ENCODE measurements around the gene FOCAD. TPM values are rescaled to one million over a fixed set of nuclear protein-coding genes. Genes with fewer than 3 reads are reported as not detected.

Gene FOCAD
- total and polyA plus RNA-seq, 8 donors = 5.6 to 212 (median 12.2) TPM

DNA sequence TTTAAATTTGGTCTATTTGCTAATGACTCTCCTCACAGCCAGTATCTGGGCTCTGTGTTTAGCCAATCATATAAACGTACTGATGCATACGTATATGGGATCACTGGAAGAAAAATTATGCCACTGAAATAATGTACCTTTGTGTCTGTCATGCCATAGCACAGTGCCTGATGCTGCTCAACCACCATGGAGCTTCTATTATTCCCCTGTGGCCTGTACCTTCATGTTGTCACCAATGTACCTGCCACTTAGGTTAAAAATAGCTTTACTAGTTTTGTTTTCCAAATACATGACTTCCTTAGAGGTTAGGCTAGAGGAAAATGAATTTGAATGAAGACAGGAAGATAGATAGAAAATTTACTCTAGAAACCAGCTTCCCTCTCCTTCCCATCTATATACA lies 312.8 kb downstream of the FOCAD start:
- H3K36me3 ChIP-seq = peaks cover 0 to 32% (median 16%) of the 10 kb centered on the region in 4 donors
- H3K27ac ChIP-seq = no peak overlapping the region
- DNase-seq = no peak
- intact Hi-C loops (cut with DNase I; ENCODE audit: low total_unique reads) = no loop called here
- H3K4me3 ChIP-seq = no peak overlapping the region
- no peaks in the 10 kb centered on the region for H3K4me1 ChIP-seq
- H3K27me3 ChIP-seq = no peaks in the 10 kb centered on the region
- TF ChIP-seq, protein P1, sequence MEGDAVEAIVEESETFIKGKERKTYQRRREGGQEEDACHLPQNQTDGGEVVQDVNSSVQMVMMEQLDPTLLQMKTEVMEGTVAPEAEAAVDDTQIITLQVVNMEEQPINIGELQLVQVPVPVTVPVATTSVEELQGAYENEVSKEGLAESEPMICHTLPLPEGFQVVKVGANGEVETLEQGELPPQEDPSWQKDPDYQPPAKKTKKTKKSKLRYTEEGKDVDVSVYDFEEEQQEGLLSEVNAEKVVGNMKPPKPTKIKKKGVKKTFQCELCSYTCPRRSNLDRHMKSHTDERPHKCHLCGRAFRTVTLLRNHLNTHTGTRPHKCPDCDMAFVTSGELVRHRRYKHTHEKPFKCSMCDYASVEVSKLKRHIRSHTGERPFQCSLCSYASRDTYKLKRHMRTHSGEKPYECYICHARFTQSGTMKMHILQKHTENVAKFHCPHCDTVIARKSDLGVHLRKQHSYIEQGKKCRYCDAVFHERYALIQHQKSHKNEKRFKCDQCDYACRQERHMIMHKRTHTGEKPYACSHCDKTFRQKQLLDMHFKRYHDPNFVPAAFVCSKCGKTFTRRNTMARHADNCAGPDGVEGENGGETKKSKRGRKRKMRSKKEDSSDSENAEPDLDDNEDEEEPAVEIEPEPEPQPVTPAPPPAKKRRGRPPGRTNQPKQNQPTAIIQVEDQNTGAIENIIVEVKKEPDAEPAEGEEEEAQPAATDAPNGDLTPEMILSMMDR (IDR thresholded peaks at IDR 0.05) = no peak
- TF ChIP-seq POLR2A (IDR thresholded peaks at IDR 0.05) = no peak
- no peak for TF ChIP-seq POLR2AphosphoS5 (IDR thresholded peaks at IDR 0.05)
- no peak for TF ChIP-seq EP300 (IDR thresholded peaks at IDR 0.05)
- 82 to 98% (median 85%) methylated on average over 2 of the region's 2 CpGs for WGBS, 5 donors
- peaks cover 0 to 6% (median 0%) of the 10 kb centered on the region in 4 donors for H3K9me3 ChIP-seq

DNA sequence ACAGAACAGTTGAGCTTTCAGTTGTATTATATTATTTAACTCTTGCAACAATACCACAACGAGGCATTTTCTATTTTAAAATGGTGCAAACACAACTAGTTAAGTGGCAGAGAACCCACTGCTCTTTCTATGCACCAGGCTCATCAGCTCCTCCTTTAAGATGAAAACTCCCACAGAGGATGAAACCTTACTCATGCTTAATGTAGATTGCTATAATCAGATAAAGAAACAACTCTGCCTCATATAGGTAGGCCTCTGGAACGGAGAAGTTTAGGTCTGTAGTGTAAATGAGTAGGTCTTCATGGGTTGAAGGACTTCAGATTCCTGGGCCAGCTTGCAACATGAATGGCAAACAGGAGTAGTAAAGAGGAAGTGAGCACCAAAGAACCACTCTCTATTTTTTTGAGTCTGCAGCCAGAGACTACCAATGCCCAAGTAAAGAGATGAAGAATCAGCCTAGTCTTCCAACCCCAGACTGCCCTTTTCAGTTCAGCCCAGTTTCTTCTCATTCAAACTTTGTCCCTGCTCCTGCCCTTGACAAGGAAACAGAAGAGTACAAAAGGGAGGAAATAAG lies 313.5 kb downstream of the FOCAD start:
- 80 to 90% (median 89%) methylated on average over 2 of the region's 2 CpGs for WGBS, 5 donors
- no peak overlapping the region for H3K27ac ChIP-seq
- intact Hi-C loops (cut with DNase I; ENCODE audit: low total_unique reads) = no loop called here

DNA sequence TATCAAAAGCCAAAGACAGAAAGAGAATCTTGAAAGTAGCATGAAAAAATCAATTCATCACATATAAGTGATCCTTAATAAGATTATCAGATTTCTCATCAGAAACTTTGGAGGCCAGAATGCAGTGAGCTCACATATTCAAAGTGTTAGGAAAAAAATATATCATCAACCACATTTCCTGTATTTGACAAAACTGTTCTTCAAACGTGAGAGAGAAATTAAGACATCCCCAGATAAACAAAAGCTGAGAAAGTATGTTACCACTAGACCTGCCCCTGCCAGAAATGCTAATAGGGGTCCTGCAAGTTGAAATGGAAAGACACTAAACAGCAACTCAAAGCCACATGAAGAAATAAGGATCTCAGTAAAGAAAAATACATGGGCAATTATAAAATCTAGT lies 317.5 kb downstream of the FOCAD start:
- whole genome bisulfite sequencing, 5 donors = 14 to 40% (median 26%) methylated on average over 1 of the region's 1 CpG
- TF ChIP-seq, protein P1 (IDR thresholded peaks at IDR 0.05) = no peak
- TF ChIP-seq EP300 (IDR thresholded peaks at IDR 0.05) (no peak), POLR2A (IDR thresholded peaks at IDR 0.05) (no peak), POLR2AphosphoS5 (IDR thresholded peaks at IDR 0.05) (no peak)
- H3K36me3 ChIP-seq = peaks cover 0 to 29% (median 19%) of the 10 kb centered on the region in 4 donors
- H3K27me3 ChIP-seq = no peaks in the 10 kb centered on the region
- H3K27ac ChIP-seq = no peak overlapping the region
- H3K4me3 ChIP-seq = no peak overlapping the region
- H3K9me3 ChIP-seq = peaks cover 0 to 6% (median 0%) of the 10 kb centered on the region in 4 donors
- no peaks in the 10 kb centered on the region for H3K4me1 ChIP-seq
- intact Hi-C loops (cut with DNase I; ENCODE audit: low total_unique reads) = no loop called here
- no peak for DNase-seq

More for the DNA sequence above, 313.5 kb downstream of the FOCAD start:
- H3K27me3 ChIP-seq = no peaks in the 10 kb centered on the region
- no peak overlapping the region for H3K4me3 ChIP-seq
- no peak for DNase-seq
- peaks cover 0 to 6% (median 0%) of the 10 kb centered on the region in 4 donors for H3K9me3 ChIP-seq
- no peaks in the 10 kb centered on the region for H3K4me1 ChIP-seq
- TF ChIP-seq EP300 (IDR thresholded peaks at IDR 0.05) (no peak), POLR2A (IDR thresholded peaks at IDR 0.05) (no peak), POLR2AphosphoS5 (IDR thresholded peaks at IDR 0.05) (no peak)
- TF ChIP-seq, protein P1 (IDR thresholded peaks at IDR 0.05) = no peak
- peaks cover 0 to 27% (median 16%) of the 10 kb centered on the region in 4 donors for H3K36me3 ChIP-seq

DNA sequence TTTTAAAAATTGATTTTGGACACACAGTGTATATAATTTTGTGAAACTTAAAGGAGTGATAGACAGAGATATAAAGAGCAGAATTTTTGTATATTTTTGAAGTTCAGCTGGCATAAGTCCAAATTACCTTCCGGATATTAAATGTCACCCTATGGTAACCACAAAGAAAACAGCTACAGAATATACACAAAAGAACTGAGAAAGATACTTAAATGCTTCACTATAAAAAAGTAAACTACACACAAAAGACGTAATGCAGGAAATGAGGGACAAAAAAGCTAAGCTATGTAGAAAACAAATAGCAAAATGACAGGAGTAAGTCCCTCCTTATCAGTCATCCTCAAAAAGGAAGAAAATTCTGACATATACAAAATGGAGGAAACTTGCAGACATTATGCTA lies 318.0 kb downstream of the FOCAD start:
- Histone ChIP-seq H3K4me1 (no peaks in the 10 kb centered on the region), H3K4me3 (no peak overlapping the region), H3K27ac (no peak overlapping the region), H3K36me3 (peaks cover 0 to 30% (median 22%) of the 10 kb centered on the region in 4 donors), H3K9me3 (peaks cover 0 to 6% (median 0%) of the 10 kb centered on the region in 4 donors), H3K27me3 (no peaks in the 10 kb centered on the region)
- DNase-seq = no peak
- TF ChIP-seq EP300 (IDR thresholded peaks at IDR 0.05) = no peak
- TF ChIP-seq, protein P1 (IDR thresholded peaks at IDR 0.05) = no peak
- TF ChIP-seq POLR2AphosphoS5 (IDR thresholded peaks at IDR 0.05) = no peak
- TF ChIP-seq POLR2A (IDR thresholded peaks at IDR 0.05) = no peak
- intact Hi-C loops (cut with DNase I; ENCODE audit: low total_unique reads) = no loop called here
- 74 to 85% (median 80%) methylated on average over 2 of the region's 2 CpGs for WGBS, 5 donors

Measured in stomach (tissue), 9 donors.